COR-L47 (cell line): Measurements from ENCODE around the gene KRTAP5-5.
"Not testable (repeated sequence)": the region's sequence is repeated elsewhere in the genome, so short reads cannot be mapped to it uniquely, and the experiment has no call there.

Source experiments
- DNase-seq: peaks from one replicate; lab custom pipeline; 2025; lab: John Stamatoyannopoulos, UW

KRTAP5-5 gene

DNA sequence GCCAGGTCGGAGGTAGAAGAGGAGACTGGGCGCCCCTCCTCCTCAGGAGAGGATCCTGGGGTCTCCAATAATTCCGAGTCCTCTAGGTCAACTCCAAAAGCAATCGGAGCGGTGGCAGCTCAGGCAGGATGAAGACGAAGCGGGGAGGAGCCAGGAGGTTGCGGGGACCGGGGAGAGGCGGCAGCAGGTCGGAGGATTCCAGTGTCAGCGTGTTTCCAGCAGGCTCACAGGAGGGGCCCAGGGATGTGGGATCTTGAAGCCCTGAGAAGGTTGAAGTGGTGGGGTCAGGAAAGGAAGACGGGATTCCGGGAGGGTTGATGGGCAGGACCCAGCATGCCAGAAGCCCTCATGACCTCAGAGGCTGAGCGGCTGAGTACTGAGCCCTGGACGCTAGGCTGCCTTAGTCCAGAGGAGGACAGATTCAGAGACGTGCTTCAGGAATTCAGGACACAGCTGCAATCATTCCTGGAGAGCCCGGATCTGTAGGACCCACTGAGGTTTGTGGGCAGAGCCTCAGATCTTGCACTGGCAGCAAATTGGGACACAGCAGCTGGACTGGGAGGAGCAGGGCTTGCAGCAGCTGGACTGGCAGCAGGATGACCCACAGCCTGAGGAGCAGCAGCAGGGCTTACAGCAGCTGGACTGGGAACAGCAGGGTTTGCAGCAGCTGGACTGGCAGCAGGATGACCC is 22.3 kb upstream of the KRTAP5-5 start:
- DNase-seq = not testable (repeated sequence)

DNA sequence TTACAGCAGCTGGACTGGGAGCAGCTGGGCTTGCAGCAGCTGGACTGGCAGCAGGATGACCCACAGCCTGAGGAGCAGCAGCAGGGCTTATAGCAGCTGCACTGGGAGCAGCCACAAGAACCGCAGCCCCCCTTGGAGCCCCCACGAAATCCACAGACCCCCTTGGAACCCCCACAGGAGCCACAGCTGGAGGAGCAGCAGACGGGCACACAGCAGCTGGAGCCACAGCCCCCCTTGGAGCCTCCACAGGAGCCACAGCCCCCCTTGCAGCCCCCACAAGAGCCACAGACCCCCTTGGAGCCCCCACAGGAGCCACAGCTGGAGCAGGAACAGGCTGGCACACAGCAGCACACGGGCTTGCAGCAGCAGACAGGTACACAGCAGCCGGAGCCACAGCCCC is 21.7 kb upstream of the KRTAP5-5 start:
- DNase-seq = not testable (repeated sequence)

- DNase-seq = no peak
Observed at GRCh38 chr11:1608363-1608762, 21.2 kb upstream of the KRTAP5-5 start, which contains the start of gene KRTAP5-3. KRTAP5-3 (minus strand) TSS chr11:1608463; CDS start chr11:1608385, 78 bp downstream.

DNA sequence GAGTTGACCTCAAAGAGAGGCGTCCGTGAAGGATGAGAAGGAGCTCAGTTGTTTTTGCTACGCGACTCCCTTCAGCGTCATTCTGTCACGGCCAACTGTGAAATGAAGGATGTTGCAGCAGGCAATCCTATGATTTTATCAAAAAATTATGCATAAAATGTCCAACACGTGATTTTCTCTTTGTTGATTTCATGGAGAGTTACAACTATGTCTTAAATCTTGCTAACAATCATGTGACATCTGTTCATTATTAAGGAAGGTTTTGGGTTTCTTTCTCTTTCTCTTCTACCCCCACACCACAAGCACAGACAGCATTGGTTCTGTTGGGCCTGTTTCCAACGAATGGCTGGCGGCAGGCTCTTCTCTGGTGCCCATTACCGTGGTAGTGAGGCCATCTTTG is 11.3 kb upstream of the KRTAP5-5 start:
- no peak for DNase-seq

GRCh38 chr11:1619449-1619848 is 10.1 kb upstream of the KRTAP5-5 start:
- DNase-seq = no peak

- DNase-seq = no peak
Observed at GRCh38 chr11:1622086-1622485, 7.5 kb upstream of the KRTAP5-5 start, which contains the start of gene KRTAP5-4. KRTAP5-4 (minus strand) TSS chr11:1622138; CDS start chr11:1622093, 45 bp downstream.

DNA sequence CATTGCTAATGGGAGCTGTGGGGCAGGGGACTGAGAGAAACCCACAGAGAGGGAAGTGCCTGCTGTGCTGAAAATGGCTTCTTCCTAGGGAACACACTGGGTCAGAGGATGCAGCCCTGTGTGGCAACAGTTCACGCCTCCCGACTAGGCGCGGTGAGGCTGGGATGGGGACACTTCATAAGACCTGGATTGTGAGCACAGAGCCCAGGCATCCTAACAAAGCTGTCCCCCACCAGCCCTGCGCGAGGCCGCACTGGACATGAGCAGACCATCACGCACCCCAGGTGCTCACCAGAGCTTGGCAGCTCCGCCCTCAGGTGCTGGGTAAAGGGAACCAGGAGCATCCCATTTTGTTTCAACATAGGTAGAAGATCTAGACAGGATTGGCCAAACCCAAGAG is 5.9 kb upstream of the KRTAP5-5 start:
- no peak for DNase-seq

DNA sequence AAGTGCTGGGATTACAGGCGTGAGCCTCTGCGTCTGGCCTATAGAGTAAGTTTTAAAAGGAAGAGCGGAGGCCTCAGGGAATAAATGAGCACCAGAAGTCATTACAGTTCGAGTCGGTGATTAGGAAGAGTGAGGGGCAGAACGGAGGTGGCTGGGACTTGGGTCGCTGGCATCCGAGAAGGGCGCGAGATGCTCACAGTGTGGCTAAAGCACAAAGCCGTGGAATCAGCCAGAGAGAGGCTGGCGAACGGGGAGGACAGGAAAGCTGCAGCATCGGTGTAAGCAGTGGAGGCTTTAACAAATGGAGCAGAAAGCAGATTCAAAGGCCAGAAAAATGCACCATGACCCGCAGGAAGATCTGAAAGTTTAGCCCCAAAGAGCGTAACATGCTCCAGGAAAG is 5.0 kb upstream of the KRTAP5-5 start:
- DNase-seq = no peak

GRCh38 chr11:1625541-1625940 is 4.0 kb upstream of the KRTAP5-5 start:
- DNase-seq = no peak

DNA sequence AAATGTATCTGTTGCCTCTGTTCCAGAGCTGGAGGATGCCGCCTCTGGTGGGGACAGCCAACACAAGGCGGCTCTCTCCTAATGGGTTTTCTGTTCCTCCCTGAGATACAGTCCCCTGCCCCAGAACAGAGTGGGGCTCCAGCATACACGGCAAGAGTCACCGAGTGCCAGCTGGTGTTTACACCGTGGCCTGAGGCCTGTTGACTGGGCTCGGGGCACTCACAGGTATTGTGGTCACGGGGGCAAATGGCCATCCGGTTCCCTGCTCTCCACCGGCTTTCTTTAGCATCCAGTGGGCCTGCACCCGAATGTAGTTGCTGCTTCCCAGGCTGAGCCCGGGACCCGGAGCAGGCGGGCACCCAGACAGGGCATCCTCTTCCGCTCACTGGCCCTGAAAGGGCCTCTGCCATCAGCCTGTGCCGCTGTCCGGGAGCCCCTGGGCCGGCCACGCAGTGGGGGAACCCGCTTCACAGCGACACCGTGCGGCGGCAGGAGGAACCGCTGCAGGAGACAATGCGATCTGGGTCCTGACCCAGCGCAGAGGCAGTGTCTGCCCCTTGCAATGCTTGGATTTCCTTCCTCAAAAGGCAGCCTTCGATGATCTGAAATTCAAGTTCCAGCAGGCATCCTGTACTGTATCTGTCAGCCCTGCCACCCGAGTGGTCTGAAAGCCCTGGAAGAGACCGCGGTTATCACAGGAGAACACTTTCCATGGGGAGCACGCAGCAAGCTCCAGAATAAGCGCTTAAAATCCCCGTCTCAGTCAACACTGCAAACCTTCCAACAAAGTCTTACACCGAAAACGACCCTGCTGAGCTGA is 859 bp upstream of the KRTAP5-5 start:
- no peak for DNase-seq

- no peak for DNase-seq
Observed at GRCh38 chr11:1630271-1630670, 696 bp downstream of the KRTAP5-5 start.

- no peak for DNase-seq
Observed at GRCh38 chr11:1631066-1631568, 1.5 kb downstream of the KRTAP5-5 start.

DNA sequence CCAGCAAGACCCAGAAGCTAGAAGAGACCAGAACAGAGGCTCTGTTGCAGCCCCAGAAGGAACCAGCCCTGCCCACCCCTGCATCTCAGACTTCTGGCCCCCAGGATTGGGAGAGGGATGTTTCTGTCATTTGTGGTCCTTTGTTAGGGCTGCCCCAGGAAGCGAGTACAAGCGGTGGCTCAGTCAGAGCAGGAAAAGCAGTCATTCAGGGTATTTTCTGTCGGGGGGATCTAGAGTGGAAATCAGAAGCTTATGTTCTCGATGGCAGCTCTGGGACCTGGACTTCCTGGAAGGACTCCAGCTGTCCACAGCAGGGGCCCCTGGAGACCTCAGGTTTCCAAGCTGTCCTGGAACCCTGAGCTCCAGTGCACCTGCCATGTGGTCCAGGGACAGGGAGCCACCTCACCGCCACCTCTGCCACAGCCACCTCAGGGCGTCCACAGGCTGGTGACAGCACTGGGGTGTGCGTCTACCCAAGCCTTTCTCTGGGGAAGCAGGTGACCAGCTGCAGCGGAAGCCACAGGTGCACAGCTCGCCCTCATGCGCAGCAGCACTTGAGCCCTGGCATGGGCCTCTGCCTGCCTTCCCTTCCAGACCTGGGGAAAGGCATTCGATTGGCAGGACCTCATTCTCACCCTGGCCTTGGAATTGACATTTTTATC is 2.6 kb downstream of the KRTAP5-5 start:
- no peak for DNase-seq

- DNase-seq = no peak
Observed at GRCh38 chr11:1633864-1634263, 4.3 kb downstream of the KRTAP5-5 start.

- DNase-seq = no peak
Observed at GRCh38 chr11:1636291-1636950, 6.8 kb downstream of the KRTAP5-5 start.

GRCh38 chr11:1637628-1638027 is 8.1 kb downstream of the KRTAP5-5 start:
- DNase-seq = no peak

GRCh38 chr11:1638344-1638743 is 8.8 kb downstream of the KRTAP5-5 start:
- DNase-seq = no peak

DNA sequence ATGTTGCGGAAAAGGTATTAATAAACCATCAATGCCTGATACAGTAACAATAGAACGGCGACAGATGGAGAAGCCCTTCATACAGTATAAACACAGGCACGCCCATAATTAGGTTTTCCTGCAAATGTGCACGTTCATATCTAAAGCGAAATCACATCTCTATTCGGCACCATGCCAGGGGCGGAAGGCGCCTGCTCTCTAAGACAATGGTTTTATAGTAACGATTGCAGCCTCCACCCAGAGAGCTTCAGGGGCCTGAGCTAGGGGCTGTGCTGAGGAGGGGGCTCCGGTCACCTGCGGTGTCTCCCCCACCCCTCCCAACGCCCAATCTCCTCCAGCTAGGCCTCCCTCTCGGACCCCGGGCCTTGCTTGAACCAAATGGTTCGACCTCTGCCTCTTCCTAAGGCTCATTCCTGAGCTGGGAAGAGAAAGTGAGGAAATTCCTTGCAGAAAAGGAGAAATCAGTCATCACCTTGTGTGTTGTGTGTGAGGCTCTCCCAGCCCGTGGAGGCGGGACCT is 9.6 kb downstream of the KRTAP5-5 start:
- DNase-seq = peak; percentile 97

GRCh38 chr11:1639666-1640065 is 10.1 kb downstream of the KRTAP5-5 start:
- no peak for DNase-seq

GRCh38 chr11:1640076-1640946 is 10.7 kb downstream of the KRTAP5-5 start:
- DNase-seq = peak; percentile 75

- DNase-seq = no peak
Observed at GRCh38 chr11:1641096-1641495, 11.5 kb downstream of the KRTAP5-5 start.
